Mucosa of gallbladder (tissue), 1 donor: ENCODE results near the gene LIMS3. TPM values are rescaled to one million over a fixed set of nuclear protein-coding genes. Genes with fewer than 3 reads are reported as not detected.
"Not testable (repeated sequence)": the region's sequence is repeated elsewhere in the genome, so short reads cannot be mapped to it uniquely, and the experiment has no call there.

ENCODE experiments used
- DNase-seq: peaks from one replicate; pipeline ENCODE4 v3.0.0-alpha.2; 2020; ENCODE audit warnings: low spot score
- total RNA-seq: library from RNA; stranded (reverse); gene quantifications from one replicate; pipeline ENCODE4 v1.2.1, GENCODE V29; 2021
- donor health status: DM: no; HTN: no; CAD: no.

LIMS3 gene
- 3.1 TPM for total RNA-seq

- DNase-seq = not testable (repeated sequence)
These were observed at the start of gene LIMS3 for GRCh38 chr2:109898462-109899336. Gene LIMS3, plus strand, starts transcription at chr2:109898688. Its CDS starts 41 bp downstream, at chr2:109898729.

GRCh38 chr2:109871129-109871751, 27.2 kb upstream of the LIMS3 start:
- not testable (repeated sequence) for DNase-seq

GRCh38 chr2:109876625-109877024, 21.9 kb upstream of the LIMS3 start:
- DNase-seq = not testable (repeated sequence)

GRCh38 chr2:109882112-109882511, 16.4 kb upstream of the LIMS3 start:
- DNase-seq = not testable (repeated sequence)

- DNase-seq = not testable (repeated sequence)
These were observed 10.1 kb upstream of the LIMS3 start for GRCh38 chr2:109888414-109888813.

GRCh38 chr2:109889909-109890308, 8.6 kb upstream of the LIMS3 start:
- not testable (repeated sequence) for DNase-seq

GRCh38 chr2:109891024-109891423, 7.5 kb upstream of the LIMS3 start:
- DNase-seq = not testable (repeated sequence)

- not testable (repeated sequence) for DNase-seq
These were observed 4.8 kb upstream of the LIMS3 start for GRCh38 chr2:109893736-109894135.

- DNase-seq = not testable (repeated sequence)
These were observed 4.3 kb upstream of the LIMS3 start for GRCh38 chr2:109894141-109894540.

GRCh38 chr2:109895090-109895869, 3.2 kb upstream of the LIMS3 start:
- DNase-seq = not testable (repeated sequence)

- not testable (repeated sequence) for DNase-seq
These were observed 2.3 kb upstream of the LIMS3 start for GRCh38 chr2:109896212-109896611.

GRCh38 chr2:109897769-109898461, 573 bp upstream of the LIMS3 start:
- not testable (repeated sequence) for DNase-seq

GRCh38 chr2:109905796-109906195, 7.3 kb downstream of the LIMS3 start:
- DNase-seq = not testable (repeated sequence)

GRCh38 chr2:109908626-109909025, 10.1 kb downstream of the LIMS3 start:
- not testable (repeated sequence) for DNase-seq

GRCh38 chr2:109910789-109911188, 12.3 kb downstream of the LIMS3 start:
- DNase-seq = not testable (repeated sequence)

GRCh38 chr2:109913911-109914310, 15.4 kb downstream of the LIMS3 start:
- DNase-seq = not testable (repeated sequence)

GRCh38 chr2:109914552-109914951, 16.1 kb downstream of the LIMS3 start:
- DNase-seq = not testable (repeated sequence)

- DNase-seq = not testable (repeated sequence)
These were observed 17.3 kb downstream of the LIMS3 start for GRCh38 chr2:109915830-109916229.

GRCh38 chr2:109920162-109920561, 21.7 kb downstream of the LIMS3 start:
- not testable (repeated sequence) for DNase-seq

- not testable (repeated sequence) for DNase-seq
These were observed 23.3 kb downstream of the LIMS3 start for GRCh38 chr2:109921543-109922384.
